Measurements from ENCODE around the gene UBE2C.
"Not testable (repeated sequence)": the region's sequence is repeated elsewhere in the genome, so short reads cannot be mapped to it uniquely, and the experiment has no call there.

UBE2C gene

DNA sequence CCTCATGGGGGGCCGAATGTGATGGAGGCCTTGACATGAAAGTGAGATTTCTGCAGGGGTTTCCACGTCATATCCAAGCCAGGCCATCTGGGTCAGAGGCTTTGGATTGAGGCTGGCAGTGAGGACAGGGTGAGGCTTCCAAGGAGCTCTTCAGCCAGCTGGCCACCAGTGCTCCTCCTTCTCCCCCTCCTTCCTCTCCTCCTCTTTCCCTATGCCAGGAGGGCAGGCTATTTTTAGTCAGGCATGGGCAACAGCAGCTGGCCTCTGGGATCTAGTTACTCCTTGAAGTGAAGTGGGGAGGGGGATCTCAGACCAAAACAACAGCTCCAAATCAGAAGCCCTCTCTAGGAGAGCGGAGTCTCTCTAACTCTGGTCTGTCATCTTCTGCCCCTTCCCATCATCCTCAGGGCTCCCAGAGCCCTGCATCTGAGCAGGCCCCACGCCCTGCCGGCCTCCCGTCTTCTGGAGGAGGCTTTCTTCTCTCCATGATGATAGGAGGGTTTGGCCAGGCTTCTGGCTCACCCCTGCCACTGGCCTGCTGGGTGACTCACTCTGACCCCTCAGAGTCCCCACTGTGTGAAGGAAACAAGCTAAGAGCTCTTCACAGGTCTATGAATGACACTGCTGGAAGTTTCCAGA is 14.1 kb downstream of the UBE2C start:
- TF ChIP-seq, protein P1, sequence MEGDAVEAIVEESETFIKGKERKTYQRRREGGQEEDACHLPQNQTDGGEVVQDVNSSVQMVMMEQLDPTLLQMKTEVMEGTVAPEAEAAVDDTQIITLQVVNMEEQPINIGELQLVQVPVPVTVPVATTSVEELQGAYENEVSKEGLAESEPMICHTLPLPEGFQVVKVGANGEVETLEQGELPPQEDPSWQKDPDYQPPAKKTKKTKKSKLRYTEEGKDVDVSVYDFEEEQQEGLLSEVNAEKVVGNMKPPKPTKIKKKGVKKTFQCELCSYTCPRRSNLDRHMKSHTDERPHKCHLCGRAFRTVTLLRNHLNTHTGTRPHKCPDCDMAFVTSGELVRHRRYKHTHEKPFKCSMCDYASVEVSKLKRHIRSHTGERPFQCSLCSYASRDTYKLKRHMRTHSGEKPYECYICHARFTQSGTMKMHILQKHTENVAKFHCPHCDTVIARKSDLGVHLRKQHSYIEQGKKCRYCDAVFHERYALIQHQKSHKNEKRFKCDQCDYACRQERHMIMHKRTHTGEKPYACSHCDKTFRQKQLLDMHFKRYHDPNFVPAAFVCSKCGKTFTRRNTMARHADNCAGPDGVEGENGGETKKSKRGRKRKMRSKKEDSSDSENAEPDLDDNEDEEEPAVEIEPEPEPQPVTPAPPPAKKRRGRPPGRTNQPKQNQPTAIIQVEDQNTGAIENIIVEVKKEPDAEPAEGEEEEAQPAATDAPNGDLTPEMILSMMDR (conservative IDR thresholded peaks at IDR 0.05; ENCODE audit: low read depth, low read length) = no peak
- no peak for DNase-seq (ENCODE audit: low read depth)

DNA sequence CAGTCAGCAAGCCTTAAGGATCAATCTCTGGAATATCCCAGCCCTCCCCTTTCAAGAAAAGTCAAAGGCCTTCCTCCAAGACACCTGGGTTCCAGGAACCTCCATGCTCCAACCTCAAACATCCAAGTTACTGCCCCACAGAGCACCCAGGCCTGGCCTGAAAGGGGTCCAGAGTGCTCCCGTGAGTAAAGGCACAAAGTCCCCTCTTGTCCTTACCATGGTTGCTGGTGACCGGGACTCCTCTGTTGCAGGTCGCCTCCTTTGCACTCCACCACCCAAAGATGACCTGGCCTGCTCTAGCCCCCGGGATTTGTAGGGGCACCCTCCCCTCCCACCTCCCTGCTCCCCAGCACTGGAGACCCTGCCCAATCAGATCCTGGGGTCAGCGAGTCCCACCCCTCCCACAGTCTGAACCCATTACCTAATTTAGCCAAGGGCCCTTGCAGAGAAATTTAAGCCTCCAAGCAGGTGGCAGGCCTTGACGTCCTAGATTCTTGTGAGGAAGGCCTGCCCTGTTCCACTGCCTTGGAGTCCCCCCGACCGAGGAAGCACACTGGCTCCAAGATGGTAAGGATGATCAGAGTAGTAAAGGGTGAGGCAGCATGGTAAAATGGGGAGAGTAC is 14.7 kb downstream of the UBE2C start, which contains the start of gene TNNC2:
Gene TNNC2 (minus strand): TSS at position 283 of the 623 bp plus-strand sequence. CDS start 64 bp downstream, at position 219.
- no peak for DNase-seq (ENCODE audit: low read depth)
- TF ChIP-seq, protein P1 (conservative IDR thresholded peaks at IDR 0.05; ENCODE audit: low read depth, low read length) = no peak
- no peak within 1 kb of the TSS for H3K4me3 ChIP-seq (ENCODE audit: low read length)

More for the DNA sequence above, 14.1 kb downstream of the UBE2C start:
- no peak overlapping the region for H3K4me3 ChIP-seq (ENCODE audit: low read length)

DNA sequence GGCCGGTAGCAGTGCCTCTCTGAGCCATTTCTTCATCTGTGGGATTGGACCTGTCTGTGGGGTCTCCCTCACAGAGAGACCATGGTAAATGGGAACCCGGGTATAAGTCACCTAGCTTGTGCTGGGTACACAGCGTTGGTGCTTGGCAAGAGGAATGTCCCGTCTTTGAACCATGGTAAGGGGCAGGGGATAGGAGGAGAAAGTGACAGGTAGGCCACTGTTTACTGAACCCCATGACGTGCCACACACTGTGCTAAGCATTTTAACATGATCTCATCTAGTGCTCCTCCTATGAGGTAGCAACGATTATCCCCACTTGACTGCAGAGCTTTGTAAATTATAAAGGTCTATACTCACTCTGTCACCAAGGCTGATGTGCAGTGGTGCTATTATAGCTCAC is 15.3 kb downstream of the UBE2C start:
- H3K4me3 ChIP-seq (ENCODE audit: low read length) = no peak overlapping the region
- TF ChIP-seq, protein P1 (conservative IDR thresholded peaks at IDR 0.05; ENCODE audit: low read depth, low read length) = no peak
- DNase-seq (ENCODE audit: low read depth) = no peak

DNA sequence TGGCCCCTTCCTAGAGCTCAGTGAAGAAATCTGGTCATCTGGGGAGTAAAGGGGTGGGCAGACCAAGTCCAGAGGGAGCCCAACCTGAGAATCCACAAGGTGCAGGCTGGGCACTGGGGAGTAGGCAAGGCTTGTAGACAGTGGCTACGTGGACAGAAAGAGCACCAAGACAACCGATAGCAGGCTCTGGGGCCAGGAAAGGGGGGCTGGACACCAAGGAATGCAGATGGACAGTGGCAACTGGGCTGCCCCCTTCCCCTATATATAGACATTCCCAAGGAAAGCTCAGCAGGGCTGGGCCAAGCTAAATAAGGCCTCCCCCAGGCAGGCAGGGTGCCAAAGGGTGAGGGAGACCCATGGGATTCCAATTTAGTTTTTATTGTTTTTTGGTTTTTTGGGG is 16.1 kb downstream of the UBE2C start:
- no peak overlapping the region for H3K4me3 ChIP-seq (ENCODE audit: low read length)
- TF ChIP-seq, protein P1 (conservative IDR thresholded peaks at IDR 0.05; ENCODE audit: low read depth, low read length) = no peak
- no peak for DNase-seq (ENCODE audit: low read depth)

DNA sequence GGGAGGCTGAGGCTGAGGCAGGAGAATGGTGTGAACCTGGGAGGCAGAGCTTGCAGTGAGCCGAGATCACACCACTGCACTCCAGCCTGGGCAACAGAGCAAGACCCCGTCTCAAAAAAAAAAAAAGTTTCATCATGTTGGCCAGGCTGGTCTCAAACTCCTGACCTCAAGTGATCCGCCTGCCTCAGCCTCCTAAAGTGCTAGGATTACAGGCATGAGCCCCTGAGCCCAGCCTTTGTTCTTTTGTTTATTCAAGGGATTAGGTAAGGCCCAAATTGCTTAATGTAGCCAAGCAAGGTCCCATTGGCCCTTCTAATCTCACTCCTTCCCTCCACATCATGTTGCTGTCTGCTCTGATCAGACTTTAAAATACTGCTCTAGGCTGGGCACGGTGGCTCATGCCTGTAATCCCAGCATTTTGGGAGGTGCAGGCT is 17.2 kb downstream of the UBE2C start:
- DNase-seq (ENCODE audit: low read depth); H3K4me3 ChIP-seq (ENCODE audit: low read length): not testable (repeated sequence)

DNA sequence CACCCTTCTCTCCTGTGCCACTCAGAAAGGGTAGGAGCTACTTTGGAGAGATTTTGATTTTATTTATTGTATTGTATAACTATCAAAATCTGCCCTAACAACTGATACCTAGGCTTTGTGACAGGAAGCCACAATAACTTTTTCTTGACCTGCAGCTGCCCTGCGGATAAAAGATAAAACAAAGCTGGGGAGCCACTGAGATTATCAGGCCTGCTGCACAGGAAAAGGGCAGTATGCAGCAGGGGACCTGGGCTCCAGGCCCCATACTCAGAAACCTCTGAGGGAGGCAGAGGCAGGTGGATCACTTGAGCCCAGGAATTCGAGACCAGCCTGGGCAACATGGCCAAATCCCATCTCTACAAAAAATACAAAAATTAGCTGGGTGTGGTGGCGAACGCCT is 20.2 kb downstream of the UBE2C start:
- TF ChIP-seq, protein P1 (conservative IDR thresholded peaks at IDR 0.05; ENCODE audit: low read depth, low read length) = no peak
- no peak for DNase-seq (ENCODE audit: low read depth)
- no peak overlapping the region for H3K4me3 ChIP-seq (ENCODE audit: low read length)

DNA sequence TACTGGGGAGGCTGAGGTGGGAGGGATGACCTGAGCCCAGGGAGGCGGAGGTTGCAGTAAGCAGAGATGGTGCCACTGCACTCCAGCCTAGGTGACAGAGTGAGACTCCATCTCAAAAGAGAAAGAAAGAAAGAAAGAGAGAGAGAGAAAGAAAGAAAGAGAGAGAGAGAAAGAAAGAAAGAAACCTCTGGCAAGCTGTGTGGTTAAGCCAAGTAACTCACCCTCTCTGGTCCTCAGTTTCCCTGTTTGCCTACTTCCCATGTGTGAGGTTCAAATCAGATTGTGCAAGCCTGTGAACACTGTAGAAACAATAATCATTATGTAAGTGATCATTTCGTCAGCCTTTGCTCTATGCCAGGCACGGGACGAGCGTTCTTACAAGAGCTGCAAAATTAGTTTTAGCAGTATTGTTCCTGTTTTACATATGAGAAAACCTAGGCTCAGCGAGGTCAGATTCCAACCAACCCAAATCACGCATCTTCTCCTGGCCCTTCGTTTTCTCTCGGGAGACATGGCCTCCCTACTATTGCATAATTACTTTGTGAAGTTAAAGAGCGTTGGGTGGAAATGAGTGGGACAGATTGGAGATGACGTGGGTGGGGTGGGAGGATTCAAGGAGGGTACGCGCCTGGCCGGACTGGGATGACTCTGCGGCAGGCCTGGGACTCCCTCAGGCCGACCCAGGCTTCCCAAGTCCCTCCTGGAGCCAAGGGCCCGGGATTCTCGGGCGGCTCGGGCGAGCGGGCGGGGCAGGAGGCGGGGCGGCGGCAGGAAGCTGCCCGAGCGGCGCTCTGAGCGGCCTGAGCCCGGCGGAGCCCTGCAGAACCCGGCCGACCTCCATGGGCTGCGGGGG is 20.8 kb downstream of the UBE2C start, which contains the start of gene SNX21:
Gene SNX21 (plus strand): TSS at position 770 of the 853 bp plus-strand sequence. CDS start 121 bp downstream, outside the sequence.
- peak; percentile 38 for DNase-seq (ENCODE audit: low read depth)
- H3K4me3 ChIP-seq (ENCODE audit: low read length) = peak within 1 kb of the TSS; percentile 65
- TF ChIP-seq, protein P1 (conservative IDR thresholded peaks at IDR 0.05; ENCODE audit: low read depth, low read length) = no peak

Measured in retinal pigment epithelial cell (primary cell).